NCI-H526 (cell line): ENCODE data around the gene SCD5.
A peak's percentile ranks its signal among the peaks of the same experiment; 100 is the strongest.
"Not testable (repeated sequence)": the region's sequence is repeated elsewhere in the genome, so short reads cannot be mapped to it uniquely, and the experiment has no call there.

Experiments
- DNase-seq, 2 experiments: peaks; one replicate each; lab custom pipeline; 2025; lab: John Stamatoyannopoulos, UW

SCD5 gene

DNA sequence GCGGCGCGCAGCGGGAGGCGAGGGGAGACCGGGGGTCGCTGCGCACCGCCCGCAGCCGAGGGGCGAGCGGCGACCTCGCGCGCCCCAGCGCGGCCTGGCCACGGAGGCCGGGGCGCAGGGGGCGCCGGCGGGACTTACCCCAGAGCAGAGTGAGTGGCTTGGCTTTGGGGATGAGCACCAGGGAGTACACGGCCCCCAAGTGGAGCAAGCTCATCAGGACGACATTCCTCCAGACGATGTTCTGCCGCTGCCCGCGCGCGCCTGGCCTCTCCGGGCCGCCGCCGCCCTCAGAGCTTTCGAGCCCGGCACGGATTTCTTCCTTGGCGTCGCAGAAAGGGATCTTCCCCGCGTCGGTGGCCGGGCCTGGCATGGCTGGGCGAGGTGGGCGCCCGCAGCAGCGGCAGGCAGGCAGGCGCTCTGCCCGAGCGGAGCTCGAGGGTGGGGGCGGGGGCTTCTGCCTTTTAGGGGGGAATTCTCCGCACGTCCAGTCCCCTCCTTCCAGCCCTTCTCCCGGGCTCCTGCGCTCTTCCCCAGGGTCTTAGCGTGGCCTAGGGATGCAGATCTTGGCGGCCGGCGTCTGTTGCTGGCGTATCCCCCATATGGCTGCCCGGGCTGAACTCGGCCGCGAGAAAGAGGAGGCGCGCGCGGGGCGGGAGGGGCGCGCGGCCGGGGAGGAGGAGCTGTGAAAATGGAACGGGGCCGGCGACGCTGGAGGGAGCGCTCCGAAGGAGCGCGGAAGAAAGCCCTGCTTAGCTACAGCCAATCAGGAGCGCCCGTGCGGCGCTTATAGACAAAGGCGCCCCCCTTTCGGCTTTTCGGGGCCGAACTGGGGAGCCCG is at the start of gene SCD5:
TSS of gene SCD5 (minus strand) at position 629 of the 838 bp plus-strand sequence. CDS start at position 370, 259 bp downstream.
- DNase-seq = peak in 1 of 2 experiments; percentile 43

GRCh38 chr4:82842593-82842992 is 44.0 kb upstream of the SCD5 start:
- no peak for DNase-seq

DNA sequence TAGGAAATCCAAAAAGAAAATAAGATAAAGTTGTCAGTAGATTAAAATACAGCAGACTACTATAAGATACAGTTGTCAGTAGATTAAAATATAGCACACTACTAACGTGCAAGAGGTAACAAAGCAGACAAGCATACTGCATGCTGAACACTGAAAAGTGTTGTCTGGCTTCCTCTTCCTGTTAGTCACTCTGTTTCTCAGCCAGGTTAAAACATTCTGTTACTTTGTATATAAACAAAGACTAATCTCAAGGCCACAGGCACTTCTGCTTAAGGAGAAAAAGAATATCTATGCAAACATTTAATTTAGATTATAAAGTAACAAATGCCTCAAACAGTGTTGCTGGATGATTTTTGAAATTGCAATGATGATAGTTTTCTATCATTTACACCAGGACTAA is 41.0 kb upstream of the SCD5 start:
- no peak for DNase-seq

- DNase-seq = no peak
These were observed 35.2 kb upstream of the SCD5 start for GRCh38 chr4:82833696-82834313.

DNA sequence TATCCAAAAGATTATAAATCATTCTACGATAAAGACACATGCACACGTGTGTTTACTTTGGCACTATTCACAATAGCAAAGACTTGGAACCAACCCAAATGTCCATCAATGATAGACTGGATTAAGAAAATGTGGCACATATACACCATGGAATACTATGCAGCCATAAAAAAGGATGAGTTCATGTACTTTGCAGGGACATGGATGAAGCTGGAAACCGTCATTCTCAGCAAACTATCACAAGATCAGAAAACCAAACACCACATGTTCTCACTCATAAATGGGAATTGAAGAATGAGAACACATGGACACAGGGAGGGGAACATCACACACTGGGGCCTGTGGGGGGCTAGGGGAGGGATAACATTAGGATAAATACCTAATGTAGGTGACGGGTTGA is 34.5 kb upstream of the SCD5 start:
- DNase-seq = not testable (repeated sequence)

GRCh38 chr4:82825425-82825824 is 26.8 kb upstream of the SCD5 start:
- no peak for DNase-seq

GRCh38 chr4:82823062-82823461 is 24.5 kb upstream of the SCD5 start:
- DNase-seq = no peak

GRCh38 chr4:82820689-82821088 is 22.1 kb upstream of the SCD5 start:
- no peak for DNase-seq

- no peak for DNase-seq
These were observed 20.4 kb upstream of the SCD5 start for GRCh38 chr4:82818664-82819662.

DNA sequence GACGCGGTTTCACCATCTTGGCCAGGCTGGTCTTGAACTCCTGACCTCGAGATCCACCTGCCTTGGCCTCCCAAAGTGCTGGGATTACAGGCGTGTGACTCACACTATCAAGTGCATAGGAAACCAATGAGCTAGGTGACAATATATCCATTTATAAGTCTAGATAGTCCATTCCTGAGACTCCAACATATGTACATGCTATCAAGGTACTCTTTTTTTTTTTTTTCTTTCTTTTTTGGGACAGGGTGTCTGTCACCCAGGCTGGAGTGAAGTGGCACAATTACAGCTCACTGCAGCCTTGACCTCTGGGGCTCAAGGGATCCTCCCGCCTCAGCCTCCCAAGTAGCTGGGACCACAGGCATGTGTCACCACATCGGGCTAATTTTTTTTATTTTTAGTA is 18.3 kb upstream of the SCD5 start:
- DNase-seq = not testable (repeated sequence)

GRCh38 chr4:82814034-82814433 is 15.4 kb upstream of the SCD5 start:
- no peak for DNase-seq

- no peak for DNase-seq
These were observed 13.3 kb upstream of the SCD5 start for GRCh38 chr4:82811838-82812341.

DNA sequence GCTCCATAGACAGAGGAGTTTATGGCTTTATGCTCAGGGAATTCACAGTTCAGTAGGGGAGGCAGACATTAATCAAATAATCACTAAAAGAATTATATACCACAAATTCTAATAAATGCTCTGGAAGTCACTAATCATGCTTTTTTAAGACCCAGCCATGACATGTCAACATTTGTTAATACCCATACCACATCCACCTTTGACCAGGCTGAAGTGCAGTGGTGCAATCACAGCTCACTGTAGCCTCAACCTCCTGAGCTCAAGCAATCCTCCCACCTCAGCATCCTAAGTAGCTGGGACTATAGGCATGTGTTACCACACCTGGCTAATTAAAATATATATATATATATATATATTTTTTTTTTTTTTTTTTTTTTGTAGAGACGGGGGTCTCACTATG is 12.8 kb upstream of the SCD5 start:
- DNase-seq = no peak

DNA sequence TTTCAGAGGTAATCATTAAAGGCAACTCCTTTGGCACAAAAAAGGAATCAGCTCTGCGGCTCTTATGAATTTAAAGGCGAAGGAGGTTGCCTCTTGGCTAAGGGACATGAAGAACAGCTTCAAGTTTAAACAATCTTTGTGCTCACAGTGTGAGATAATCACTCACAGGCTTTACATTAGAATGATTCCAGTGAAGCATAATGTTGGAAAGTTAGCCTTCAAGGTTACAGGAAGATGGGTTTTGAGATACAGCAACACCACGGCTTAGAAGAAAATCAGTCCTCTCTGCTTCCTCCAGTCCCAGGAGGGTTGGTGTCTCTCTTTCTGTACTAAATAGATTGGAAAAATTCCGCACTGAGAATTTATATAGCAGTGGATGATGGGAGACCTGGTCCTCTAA is 11.6 kb upstream of the SCD5 start:
- DNase-seq = no peak

GRCh38 chr4:82809619-82810018 is 11.0 kb upstream of the SCD5 start:
- no peak for DNase-seq

GRCh38 chr4:82803746-82804145 is 5.2 kb upstream of the SCD5 start:
- no peak for DNase-seq

DNA sequence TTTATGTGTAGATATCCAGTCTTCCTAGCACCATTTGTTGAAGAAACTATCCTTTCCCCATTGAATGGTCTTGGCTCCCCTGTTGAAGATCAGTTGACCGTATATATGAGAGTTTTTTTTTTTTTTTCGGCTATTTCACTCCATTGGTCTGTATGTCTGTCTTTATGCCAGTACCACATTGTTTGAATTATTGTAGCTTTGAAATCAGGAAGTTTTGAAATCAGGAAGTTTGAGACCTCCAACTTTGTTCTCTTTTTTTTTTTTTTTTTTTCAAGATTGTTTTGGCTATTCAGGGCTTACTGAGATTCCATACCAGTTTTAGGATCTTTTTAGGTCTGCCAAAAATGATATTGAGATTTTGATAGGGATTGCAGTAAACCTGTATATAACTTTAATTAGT is 4.3 kb upstream of the SCD5 start:
- no peak for DNase-seq

GRCh38 chr4:82801910-82802521 is 3.4 kb upstream of the SCD5 start:
- DNase-seq = peak in 1 of 2 experiments; percentile 8

- peak in 1 of 2 experiments; percentile 10 for DNase-seq
These were observed 648 bp upstream of the SCD5 start for GRCh38 chr4:82799006-82799881.

- DNase-seq = peak in 1 of 2 experiments; percentile 10
These were observed 1.0 kb downstream of the SCD5 start for GRCh38 chr4:82797405-82798111.
